ENCODE results near the gene LCP2. TPM values are rescaled to one million over a fixed set of nuclear protein-coding genes. Genes with fewer than 3 reads are reported as not detected.

Gene LCP2
- total RNA-seq, 2 experiments from 2014 or later = 154 to 155 TPM

DNA sequence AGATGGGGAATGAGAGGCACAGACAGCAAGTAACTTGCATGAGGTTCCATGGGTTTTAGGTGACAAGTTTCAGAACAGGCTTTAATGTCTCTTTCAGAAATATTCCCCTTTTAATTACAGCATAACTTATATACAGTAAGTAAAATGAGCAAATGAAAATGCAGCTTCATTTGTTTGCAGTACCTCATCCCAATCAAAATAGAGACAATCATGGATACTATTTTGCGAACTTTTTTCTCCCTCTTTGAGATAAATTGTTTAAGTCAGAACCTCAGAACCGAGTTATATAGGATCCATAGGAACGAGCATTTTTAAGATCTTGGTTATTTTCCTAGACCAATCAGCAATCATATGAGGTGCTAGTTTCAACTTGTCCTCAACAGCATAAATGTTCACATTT, 3.5 kb downstream of the LCP2 start:
- H3K27ac Mint-ChIP-seq = peak overlapping the region; percentile 96
- Histone ChIP-seq H3K27me3 (ENCODE audit: control insufficient read depth in 1 of 2, insufficient read depth in 2 of 2, low read length in 2 of 2) (no peaks in the 10 kb centered on the region), H3K4me3 (ENCODE audit: low read length) (peak overlapping the region; percentile 66), H3K9me3 (ENCODE audit: control insufficient read depth in 1 of 2, insufficient read depth in 1 of 2, low read length in 2 of 2) (no peaks in the 10 kb centered on the region), H3K36me3 (ENCODE audit: insufficient read depth, low read length) (peaks cover 61% of the 10 kb centered on the region), H3K27ac (ENCODE audit: low read depth in 1 of 2, low read length in 2 of 2) (peak overlapping the region; percentile 81 to 98), H3K4me1 (ENCODE audit: insufficient read depth, low read length) (peaks cover 65% of the 10 kb centered on the region)
- peaks cover 87% of the 10 kb centered on the region for H3K36me3 Mint-ChIP-seq (ENCODE audit: low read depth)
- CTCF ChIA-PET = interaction anchor here (2.6 to 9.5 kb wide), 5 partner anchors 9 to 45 kb away, joined by 12 to 65 read pairs (median 22); no protein-coding TSS in a partner anchor
- POLR2A ChIA-PET = interaction anchor here (0.6 to 18.4 kb wide), 12 partner anchors 9 to 68 kb away, joined by 3 to 426 read pairs (median 34); no protein-coding TSS in a partner anchor
- intact Hi-C loops (cut with DNase I, micrococcal nuclease) = loop anchor here in 1 of 2 experiments (2.0 kb wide), 1 partner anchor 13 kb away; no protein-coding TSS in a partner anchor
- no peak for ATAC-seq (ENCODE audit: poor library complexity)
- no peaks in the 10 kb centered on the region for H3K9me3 Mint-ChIP-seq
- DNase-seq = no peak
- H3K27me3 Mint-ChIP-seq = no peaks in the 10 kb centered on the region
- H3K4me1 Mint-ChIP-seq (ENCODE audit: low read depth) = peaks cover 81% of the 10 kb centered on the region
- TF ChIP-seq, protein P1, sequence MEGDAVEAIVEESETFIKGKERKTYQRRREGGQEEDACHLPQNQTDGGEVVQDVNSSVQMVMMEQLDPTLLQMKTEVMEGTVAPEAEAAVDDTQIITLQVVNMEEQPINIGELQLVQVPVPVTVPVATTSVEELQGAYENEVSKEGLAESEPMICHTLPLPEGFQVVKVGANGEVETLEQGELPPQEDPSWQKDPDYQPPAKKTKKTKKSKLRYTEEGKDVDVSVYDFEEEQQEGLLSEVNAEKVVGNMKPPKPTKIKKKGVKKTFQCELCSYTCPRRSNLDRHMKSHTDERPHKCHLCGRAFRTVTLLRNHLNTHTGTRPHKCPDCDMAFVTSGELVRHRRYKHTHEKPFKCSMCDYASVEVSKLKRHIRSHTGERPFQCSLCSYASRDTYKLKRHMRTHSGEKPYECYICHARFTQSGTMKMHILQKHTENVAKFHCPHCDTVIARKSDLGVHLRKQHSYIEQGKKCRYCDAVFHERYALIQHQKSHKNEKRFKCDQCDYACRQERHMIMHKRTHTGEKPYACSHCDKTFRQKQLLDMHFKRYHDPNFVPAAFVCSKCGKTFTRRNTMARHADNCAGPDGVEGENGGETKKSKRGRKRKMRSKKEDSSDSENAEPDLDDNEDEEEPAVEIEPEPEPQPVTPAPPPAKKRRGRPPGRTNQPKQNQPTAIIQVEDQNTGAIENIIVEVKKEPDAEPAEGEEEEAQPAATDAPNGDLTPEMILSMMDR (IDR thresholded peaks at IDR 0.05) = no peak
- H3K4me3 Mint-ChIP-seq = peak overlapping the region; percentile 98

DNA sequence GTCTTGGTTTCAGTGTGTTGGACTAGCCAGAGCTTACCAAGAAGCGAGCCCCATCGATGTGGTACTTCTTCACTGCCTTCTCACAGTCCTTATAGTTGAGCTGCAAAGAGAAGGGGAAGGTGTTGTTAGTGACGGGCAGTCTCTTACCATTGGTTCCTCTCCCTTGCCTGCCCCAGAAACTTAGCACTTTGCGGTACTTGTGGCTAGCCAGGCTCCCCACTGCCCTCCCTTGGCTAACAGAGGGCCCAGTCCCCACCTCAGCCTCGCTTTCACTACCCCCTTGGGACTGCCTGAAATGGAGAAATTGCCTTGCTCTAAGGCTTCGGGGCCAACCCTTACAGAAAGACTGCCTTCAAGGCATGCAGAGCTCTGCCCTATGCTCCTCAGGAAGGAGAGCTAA, 4.3 kb downstream of the LCP2 start:
- ATAC-seq (ENCODE audit: poor library complexity) (peak; percentile 10), DNase-seq (peak in 5 of 14 experiments; percentile 39 to 83 (median 74))
- TF ChIP-seq, protein P1 (IDR thresholded peaks at IDR 0.05) = no peak
- H3K27ac ChIP-seq (ENCODE audit: low read depth in 1 of 2, low read length in 2 of 2) = peak overlapping the region; percentile 49 to 98
- intact Hi-C loops (cut with DNase I, micrococcal nuclease) = no loop called here
- Mint-ChIP-seq H3K27ac (peak overlapping the region; percentile 96), H3K9me3 (no peaks in the 10 kb centered on the region), H3K4me1 (ENCODE audit: low read depth) (peaks cover 82% of the 10 kb centered on the region), H3K27me3 (no peaks in the 10 kb centered on the region), H3K4me3 (peak overlapping the region; percentile 98), H3K36me3 (ENCODE audit: low read depth) (peaks cover 95% of the 10 kb centered on the region)
- no peaks in the 10 kb centered on the region for H3K9me3 ChIP-seq (ENCODE audit: control insufficient read depth in 1 of 2, insufficient read depth in 1 of 2, low read length in 2 of 2)
- H3K4me1 ChIP-seq (ENCODE audit: insufficient read depth, low read length) = peaks cover 66% of the 10 kb centered on the region
- peaks cover 69% of the 10 kb centered on the region for H3K36me3 ChIP-seq (ENCODE audit: insufficient read depth, low read length)
- ChIA-PET CTCF (interaction anchor here (0.5 to 9.5 kb wide), 9 partner anchors 8 to 45 kb away, joined by 3 to 65 read pairs (median 12); no protein-coding TSS in a partner anchor), POLR2A (interaction anchor here (0.6 to 18.4 kb wide), 13 partner anchors 10 to 67 kb away, joined by 3 to 426 read pairs (median 7); no protein-coding TSS in a partner anchor)
- peak overlapping the region; percentile 66 for H3K4me3 ChIP-seq (ENCODE audit: low read length)
- H3K27me3 ChIP-seq (ENCODE audit: control insufficient read depth in 1 of 2, insufficient read depth in 2 of 2, low read length in 2 of 2) = no peaks in the 10 kb centered on the region

DNA sequence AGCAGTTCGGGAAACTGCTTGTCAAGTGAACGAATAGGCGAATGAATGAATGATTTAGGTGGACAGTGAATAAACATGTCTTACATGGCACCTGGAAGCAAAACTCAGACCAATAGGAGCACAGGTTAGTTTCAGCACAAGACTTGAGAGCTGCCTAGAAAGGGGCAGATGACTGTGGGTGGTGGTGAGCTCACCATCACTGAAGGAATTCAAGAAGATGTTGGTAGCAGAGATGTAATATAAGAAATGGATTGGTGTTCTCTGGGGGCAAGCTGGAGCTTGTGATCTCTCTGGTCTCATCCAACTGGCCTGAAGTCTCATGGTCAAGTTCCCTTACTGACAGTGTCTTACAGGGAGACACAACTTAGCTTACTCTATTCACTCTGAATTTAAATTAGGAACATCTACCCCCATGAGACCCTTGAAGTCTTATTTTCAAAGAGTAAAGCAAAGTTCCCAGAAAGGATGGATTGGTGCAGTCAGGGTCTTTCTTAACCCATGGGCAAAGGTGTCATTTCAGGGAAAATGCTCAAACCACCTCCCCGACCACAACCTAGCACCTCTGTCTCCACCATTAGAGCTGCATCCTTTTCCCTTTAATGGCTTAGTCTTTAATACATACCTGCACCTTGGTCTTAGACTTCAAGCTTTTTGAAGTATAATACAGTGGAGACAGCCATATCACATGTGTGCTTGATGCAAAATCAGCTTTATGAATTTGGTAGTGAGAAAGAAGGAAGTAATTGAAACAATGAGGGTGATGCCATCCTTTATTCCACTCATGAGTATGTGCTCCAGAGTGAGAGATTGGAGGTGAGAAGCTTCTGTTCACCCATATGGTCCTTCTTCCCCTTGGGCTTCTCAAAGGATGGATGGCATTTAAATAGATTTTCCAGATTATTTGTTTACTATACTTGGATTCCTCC, 5.1 kb downstream of the LCP2 start:
- Histone ChIP-seq H3K27ac (ENCODE audit: low read depth in 1 of 2, low read length in 2 of 2) (peak overlapping the region; percentile 49 to 98), H3K4me3 (ENCODE audit: low read length) (peak overlapping the region; percentile 66), H3K4me1 (ENCODE audit: insufficient read depth, low read length) (peaks cover 67% of the 10 kb centered on the region), H3K9me3 (ENCODE audit: control insufficient read depth in 1 of 2, insufficient read depth in 1 of 2, low read length in 2 of 2) (no peaks in the 10 kb centered on the region), H3K27me3 (ENCODE audit: control insufficient read depth in 1 of 2, insufficient read depth in 2 of 2, low read length in 2 of 2) (no peaks in the 10 kb centered on the region), H3K36me3 (ENCODE audit: insufficient read depth, low read length) (peaks cover 76% of the 10 kb centered on the region)
- ChIA-PET CTCF (interaction anchor here (0.5 to 9.5 kb wide), 11 partner anchors 9 to 66 kb away, joined by 3 to 65 read pairs (median 7); no protein-coding TSS in a partner anchor), POLR2A (interaction anchor here (1.1 to 18.4 kb wide), 11 partner anchors 8 to 46 kb away, joined by 3 to 426 read pairs (median 27); no protein-coding TSS in a partner anchor)
- peak in 1 of 14 experiments; percentile 36 for DNase-seq
- no peaks in the 10 kb centered on the region for H3K9me3 Mint-ChIP-seq
- TF ChIP-seq, protein P1 (IDR thresholded peaks at IDR 0.05) = no peak
- ATAC-seq (ENCODE audit: poor library complexity) = no peak
- H3K4me1 Mint-ChIP-seq (ENCODE audit: low read depth) = peaks cover 83% of the 10 kb centered on the region
- H3K36me3 Mint-ChIP-seq (ENCODE audit: low read depth) = peaks cover 100% of the 10 kb centered on the region
- H3K27me3 Mint-ChIP-seq = no peaks in the 10 kb centered on the region
- H3K27ac Mint-ChIP-seq = peak overlapping the region; percentile 96
- intact Hi-C loops (cut with DNase I, micrococcal nuclease) = no loop called here
- peak overlapping the region; percentile 98 for H3K4me3 Mint-ChIP-seq
